Hypothalamus (tissue), 51 donors: ENCODE data around the gene PIGV.
"Not testable (repeated sequence)": the region's sequence is repeated elsewhere in the genome, so short reads cannot be mapped to it uniquely, and the experiment has no call there.

Source experiments
- DNase-seq, 51 donors: peaks; one replicate each; lab custom pipeline; 2025; lab: John Stamatoyannopoulos, UW

Gene PIGV

DNA sequence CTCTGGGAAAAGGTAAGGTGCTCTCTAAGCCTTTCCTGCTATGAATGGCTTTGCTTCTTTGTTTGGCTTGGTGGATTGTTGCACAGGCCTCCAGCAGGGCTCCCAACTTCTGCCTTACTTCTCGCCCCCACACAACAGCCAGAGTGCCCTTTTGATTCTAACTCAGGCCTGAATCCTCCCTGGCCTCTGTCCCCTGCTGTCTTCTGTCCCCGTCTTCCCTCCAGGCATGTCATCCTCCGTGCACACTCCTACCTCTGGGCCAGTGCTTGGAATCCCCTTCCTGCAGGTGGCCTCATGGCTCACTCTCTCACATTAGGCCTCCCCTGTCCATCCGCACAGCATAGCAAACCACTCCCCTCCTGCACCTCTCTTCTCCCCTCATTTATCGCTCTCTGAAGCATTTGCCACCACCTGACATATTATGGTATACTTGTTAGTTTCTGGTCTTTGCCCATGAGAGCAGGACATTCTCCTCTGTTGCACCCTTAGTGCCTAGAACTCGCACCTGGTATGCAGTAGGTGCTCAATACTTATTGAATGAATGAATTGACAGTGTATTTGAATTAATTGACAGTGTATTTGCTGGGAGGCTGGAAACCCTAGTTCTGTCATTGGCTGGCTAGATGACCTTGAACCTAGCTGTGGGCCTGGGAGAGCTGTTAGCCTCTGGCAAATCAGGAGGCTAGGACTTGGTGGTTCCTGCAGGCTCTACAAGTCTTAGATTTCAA is 41.6 kb downstream of the PIGV start:
- DNase-seq: no peak

DNA sequence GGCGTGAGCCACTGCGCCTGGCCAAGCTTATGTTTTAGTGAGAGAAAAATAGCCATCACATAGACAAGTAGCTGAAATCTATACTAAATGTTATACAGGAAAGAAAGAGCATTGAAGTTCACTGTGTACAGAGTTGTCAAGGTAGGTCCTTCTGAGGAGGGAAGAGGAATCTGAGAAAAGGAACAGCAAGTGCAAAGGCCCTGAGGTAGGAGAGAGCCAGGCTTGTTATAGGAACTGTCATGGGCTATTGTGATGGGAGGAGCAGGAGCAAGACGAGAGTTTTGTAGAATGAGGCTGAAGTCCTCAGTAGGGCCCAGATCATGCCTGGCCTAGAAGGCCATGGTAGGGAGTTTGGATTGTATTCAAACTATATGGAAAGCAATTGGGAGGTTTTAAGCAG is 43.3 kb downstream of the PIGV start:
- no peak for DNase-seq

DNA sequence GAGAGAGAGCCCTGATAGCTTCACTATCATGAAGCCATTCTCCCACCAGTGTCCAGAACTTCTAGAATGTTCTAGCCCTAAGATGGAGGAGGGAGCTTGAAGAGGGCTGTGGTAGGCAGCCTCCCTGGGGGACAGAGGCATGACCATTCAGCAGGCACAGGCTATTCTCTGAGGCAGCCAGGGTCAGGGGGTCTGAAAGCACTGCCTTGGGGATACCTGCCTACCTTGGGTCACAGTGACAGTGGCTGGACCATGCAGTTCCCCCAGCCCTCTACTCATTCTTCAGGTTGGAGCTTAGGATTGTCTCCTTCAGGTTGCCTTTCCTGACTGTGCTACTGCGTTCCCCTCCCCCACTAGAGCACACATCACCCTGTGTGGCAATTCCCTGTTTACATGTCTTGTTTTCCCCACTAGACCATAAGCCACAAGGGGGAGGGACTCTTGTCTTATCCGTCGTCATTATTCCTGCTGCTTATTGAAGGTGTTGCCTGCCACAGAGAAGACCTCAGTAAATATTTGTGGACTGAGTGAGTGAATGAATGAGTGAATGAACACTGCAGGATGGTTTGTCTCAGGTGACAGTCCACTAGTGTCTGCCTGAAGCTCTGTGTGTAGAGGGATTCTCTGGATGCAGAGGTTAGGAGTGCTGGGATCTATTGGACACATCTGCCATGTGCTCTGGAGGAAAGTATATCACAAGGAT is 43.9 kb downstream of the PIGV start:
- no peak for DNase-seq

DNA sequence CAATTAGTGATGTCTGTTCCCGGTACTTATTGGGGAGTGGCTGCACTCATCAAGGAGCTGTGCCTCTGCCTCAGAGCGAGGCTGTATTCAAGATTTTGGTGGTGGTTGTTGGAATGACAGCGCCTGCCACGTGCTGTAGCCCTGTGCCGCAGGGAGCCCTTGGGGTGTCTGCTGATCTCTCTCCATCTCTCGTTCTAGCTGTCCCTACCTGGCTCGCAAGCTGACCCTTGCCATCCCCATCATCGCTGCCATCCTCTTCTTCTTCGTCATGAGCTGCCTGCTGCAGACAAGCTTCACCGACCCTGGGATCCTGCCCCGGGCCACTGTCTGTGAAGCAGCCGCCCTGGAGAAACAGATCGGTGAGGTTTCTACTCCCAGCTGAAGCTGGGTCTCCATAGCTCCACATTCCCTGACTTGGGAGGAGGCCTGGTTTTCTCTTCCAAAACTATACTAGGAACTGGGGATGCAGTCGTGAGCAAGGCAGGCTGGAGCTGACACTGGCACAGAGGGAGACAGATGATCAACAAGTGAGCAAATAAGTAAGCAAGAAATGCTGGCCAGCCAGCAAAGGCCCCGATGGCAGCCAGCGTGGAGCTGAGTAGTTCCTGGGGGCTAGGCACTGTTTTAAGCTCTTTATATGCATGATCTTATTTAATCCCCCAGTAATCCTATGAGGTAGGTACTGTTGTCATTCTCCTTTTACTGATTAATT is 44.7 kb downstream of the PIGV start:
- peak in 2 of 51 donors; percentile 9 to 33 for DNase-seq

DNA sequence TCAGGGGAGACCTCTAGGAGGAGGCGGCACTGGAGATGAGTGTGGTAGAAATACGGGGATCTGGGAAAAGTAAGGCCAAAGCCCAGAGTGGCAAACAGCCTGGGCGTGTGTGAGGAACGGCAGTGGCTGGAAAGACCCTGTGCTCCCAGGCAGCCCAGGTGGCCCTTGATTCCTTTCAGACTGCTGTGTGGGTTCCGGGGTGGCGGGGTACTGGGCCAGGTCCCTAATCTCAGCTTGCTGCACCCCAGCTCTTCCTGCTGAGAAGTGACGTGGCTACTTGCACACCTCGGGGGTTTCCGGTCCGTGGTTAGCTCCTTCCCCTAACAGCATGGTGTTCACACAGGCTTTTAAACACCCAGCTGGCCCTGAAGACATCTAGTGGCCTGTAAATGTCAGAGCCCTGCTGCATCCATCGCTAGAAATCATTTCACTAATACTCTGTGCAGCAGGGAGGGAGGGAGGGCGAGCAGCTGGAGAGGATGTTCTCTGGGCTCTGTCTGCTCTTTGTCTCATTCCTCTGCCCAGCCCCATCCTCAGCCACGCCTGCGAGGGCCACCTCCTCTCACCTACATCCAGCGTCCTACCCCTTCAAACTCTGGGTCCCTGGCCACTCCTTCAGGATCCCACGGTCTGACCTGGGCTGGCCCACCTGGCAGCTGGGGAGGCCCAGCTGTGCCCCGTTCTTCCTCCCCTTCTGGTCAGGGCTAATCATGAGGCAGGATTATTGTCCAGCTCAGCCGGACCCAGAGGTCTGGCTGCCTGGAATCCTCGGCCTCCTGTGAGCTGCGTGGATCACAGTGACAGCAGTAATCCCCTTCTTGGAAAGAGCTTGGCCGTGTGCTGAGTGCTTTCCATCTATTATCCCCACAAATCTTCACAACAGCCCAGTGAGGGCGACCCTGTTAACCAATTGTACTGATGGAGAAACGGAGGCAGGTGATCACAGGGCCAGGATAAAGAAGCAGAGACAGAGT is 46.0 kb downstream of the PIGV start:
- DNase-seq: no peak

DNA sequence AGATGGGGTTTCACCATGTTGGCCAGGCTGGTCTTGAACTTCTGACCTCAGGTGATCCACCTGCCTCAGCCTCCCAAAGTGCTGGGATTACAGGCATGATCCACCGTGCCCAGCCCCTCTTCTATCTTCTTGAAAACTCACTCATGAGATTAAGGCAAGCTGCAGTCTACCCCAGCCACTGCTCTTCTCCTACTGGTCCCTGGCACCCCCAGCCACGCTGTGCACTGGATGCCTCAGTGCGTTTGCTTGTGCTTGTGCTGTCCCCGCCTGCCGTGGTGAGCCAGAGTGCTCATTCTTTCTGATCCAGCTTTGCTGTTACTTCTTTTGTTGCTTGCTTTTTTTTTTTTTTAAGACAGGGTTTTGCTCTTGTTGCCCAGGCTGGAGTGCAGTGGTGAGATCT is 49.9 kb downstream of the PIGV start:
- not testable (repeated sequence) for DNase-seq

DNA sequence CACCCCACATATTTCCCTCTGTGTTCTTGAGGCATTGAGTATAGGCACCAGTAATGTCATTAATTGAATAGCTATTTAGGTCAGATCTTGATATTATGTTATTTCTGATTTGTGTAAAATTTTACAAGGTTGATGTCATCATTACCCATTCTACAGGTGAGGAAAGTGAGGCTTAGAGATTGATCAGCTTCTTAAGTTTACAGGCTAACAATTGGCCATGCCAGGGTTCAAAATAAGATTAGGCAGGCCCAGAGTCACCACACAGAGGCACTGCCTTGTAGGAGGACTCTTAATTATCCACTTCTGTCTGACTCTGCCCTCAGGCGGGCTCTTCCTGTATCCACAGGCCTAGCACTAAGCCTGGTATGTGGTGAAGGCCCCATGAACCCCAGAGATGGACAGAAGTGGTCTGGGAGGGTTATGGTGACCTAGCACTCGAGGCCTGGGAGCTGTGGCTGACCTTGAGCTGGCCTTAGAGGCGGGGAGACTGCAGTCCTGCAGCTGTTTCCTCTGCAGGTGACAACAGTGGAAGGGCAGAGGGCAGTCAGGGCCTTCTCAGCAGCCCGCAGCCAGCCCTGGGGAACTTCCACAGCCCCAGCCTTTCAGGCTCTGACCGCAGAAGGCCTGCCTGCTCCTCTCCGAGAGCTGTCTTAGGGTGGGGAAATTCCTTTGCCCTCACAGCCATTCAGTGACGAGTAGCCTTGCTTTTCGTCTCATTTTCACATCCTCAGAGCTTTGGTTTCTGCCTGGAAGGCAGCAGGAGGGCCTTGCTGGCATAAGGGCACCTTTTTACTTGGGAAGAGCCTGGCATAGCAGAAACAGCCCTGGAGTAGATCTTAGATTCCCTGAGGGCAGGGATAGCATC is 51.0 kb downstream of the PIGV start:
- no peak for DNase-seq

DNA sequence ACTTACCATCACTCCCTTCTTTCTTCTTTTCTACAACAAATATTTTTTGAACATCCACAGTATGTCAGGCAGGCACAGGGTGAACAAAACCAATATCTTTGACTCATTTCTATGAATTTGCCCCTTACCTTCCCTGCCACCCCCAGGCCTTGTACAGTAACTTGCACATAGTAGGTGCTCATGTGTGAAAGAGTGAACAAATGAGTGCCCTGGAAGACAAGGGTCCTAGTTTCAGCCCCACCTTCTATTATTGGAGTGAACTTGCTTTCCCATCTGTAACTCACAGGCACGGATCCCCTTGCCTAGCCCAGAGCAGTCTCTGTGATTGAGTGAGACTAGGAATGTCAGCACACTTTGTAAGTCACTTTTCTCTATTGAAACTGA is 51.6 kb downstream of the PIGV start:
- DNase-seq: no peak

DNA sequence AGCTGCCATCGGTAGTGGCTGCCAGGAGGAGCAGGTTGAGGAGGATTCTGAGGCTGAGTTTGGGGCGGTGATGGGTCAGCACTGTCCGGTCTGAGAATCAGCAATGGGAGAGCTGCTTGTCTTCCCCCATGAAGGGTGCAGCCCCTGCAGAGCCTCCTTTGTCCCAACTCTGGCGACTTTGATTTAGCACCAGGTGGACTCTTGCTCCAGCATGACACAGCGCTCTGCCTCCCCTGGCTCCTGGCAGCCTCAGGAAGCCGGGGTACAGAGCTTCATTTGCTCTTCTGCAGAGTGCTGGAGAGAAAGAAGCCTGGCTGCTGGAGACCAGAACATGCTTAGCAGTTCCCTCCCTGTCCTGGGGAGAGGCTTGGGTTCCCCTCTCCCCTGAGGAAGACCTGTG is 52.0 kb downstream of the PIGV start:
- no peak for DNase-seq

DNA sequence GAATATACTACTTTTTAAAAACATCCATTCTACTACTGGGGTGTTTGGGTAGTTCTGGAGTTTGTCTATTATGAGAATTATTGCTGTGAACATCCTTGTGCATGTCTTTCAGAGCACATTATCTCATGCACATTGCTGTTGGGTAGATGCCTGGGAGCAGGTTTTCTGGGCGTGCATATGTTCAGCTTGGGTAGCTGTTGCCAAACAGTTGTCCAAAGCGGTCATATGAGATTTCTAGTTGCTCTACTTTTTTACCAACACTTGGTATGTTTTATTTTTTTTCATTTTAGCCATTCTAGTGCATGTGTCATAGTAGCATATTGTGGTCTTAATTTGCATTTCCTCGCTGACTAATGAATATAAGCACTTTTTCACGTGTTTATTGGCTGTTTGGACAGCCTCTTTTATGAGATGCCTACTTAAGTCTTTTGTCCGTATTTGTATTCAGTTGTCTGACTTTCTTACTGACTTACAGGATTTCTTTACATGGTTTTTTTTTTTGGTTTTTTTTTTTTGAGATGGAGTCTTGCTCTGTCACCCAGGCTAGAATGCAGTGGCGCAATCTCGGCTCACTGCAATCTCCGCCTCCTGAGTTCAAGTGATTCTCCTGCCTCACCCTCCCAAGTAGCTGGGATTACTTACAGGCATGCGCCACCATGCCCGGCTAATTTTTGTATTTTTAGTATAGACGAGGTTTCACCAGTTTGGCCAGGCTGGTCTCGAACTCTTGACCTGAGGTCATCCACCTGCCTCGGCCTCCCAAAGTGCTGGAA is 56.9 kb downstream of the PIGV start:
- no peak for DNase-seq

DNA sequence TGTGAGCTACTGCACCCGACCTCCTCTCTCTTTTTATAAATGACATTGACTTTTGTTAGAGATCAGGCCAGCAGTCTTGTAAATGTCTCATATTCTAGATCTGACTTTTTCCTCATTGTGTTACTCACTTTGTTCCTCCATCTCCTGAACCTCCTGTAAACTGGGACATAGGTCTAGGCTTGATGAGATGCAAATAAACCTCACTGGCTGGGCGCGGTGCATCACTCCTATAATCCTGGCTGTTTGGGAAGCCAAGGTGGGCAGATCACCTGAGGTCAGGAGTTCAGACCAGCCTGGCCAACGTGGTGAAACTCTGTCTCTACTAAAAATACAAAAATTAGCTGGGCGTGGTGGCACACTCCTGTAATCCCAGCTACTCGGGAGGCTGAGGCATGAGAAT is 60.1 kb downstream of the PIGV start:
- DNase-seq: not testable (repeated sequence)
